SW 1271 (cell line): Measurements from ENCODE around the gene CLIC4.
"Not testable (repeated sequence)": the region's sequence is repeated elsewhere in the genome, so short reads cannot be mapped to it uniquely, and the experiment has no call there.

ENCODE experiments used
- DNase-seq, 2 experiments: peaks; one replicate each; lab custom pipeline; 2025; lab: John Stamatoyannopoulos, UW

CLIC4 gene

DNA sequence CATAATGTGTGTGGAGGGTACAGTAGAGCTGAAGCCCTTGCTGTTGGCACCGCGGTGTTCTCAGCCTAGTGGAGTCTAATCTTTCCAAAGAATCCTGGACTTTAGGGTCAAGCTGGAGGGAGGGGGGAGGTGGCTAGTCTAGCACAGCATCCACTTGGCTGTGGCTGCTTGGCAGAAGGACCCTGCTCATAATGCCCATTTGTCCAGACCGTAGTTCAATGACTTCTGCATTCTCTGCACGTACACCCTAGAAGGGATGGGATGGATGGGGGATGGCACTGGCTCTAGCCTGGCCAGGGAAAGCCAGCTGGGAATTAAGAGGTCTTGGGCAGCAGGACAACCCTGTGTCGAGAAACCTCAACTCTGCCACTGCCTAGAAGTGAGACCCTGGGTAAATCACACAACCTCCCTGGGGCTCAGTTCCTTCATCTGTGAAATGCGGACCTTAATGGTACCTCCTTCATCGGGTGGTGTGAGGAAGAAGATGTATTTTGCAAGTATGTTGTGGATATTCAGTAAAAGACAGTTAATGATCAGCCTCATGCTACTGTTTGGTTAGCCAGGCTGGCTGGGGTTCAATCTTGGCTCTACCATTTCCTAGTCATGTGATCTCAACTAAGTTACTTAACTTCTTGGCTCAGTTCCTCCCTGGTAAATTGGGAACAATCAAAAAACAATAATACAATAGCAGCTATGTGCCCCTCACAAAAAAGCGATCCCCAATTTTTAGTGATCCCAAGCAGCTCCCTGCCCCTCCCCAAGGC is 27.2 kb upstream of the CLIC4 start:
- DNase-seq = no peak

DNA sequence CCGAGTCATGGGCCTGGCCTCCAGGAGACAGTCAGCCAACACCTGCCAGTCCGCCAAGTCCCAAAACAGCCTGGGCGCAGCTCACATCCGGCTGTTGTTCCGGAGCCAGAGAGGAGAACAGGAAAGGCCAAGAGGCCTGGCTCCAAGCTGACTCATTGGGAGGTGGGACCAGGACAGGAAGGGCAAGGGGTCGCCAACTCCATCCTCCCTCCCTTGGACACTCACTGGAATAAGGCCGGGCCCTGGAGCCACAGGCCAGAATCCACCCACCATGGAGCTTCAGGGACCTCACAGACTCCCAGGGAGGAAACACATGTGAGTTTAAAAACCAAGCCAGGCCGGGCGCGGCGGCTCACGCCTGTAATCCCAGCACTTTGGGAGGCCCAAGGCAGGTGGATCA is 25.1 kb upstream of the CLIC4 start:
- DNase-seq = peak; percentile 59 to 87

DNA sequence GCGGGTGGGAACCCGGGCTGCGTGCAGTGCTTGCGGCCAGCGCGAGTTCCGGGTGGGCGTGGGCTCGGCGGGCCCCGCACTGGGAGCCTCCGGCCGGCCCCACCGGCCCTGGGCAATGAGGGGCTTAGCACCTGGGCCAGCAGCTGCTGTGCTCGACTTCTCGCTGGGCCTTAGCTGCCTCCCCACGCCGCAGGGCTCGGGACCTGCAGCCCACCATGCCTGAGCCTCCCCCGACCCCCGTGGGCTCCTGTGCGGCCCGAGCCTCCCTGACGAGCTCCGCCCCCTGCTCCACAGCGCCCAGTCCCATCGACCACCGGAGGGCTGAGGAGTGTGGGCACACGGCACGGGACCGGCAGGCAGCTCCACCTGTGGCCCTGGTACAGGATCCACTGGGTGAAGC is 23.7 kb upstream of the CLIC4 start:
- DNase-seq = no peak

GRCh38 chr1:24722073-24723035 is 22.9 kb upstream of the CLIC4 start:
- not testable (repeated sequence) for DNase-seq

GRCh38 chr1:24724345-24725208 is 20.7 kb upstream of the CLIC4 start:
- peak in 1 of 2 experiments; percentile 79 for DNase-seq

DNA sequence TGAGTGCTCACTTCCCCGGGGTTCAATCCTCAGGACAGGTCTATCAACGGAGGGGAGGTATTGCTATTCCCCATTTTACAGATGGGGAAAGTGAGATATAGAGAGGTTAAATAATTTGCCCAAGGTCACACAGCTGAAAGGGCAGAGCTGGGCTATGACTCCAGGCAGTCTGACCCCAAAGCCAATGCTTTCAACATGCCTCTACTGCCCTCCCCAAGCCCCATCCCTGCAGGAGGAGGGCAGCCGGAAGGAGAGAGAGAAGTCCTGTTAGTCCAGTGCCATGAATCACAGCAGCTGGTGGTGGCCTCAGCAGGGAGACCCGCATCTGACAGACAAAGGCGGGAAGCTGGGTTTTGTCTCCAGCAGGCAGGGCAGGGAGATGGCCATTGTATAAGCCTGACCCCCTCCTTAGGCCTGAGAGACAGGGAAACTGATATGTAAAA is 20.0 kb upstream of the CLIC4 start:
- DNase-seq = peak in 1 of 2 experiments; percentile 38

GRCh38 chr1:24726741-24727140 is 18.5 kb upstream of the CLIC4 start:
- DNase-seq = no peak

- DNase-seq = no peak
Measured at GRCh38 chr1:24727501-24728216, 17.6 kb upstream of the CLIC4 start.

- no peak for DNase-seq
Measured at GRCh38 chr1:24728982-24729381, 16.3 kb upstream of the CLIC4 start.

DNA sequence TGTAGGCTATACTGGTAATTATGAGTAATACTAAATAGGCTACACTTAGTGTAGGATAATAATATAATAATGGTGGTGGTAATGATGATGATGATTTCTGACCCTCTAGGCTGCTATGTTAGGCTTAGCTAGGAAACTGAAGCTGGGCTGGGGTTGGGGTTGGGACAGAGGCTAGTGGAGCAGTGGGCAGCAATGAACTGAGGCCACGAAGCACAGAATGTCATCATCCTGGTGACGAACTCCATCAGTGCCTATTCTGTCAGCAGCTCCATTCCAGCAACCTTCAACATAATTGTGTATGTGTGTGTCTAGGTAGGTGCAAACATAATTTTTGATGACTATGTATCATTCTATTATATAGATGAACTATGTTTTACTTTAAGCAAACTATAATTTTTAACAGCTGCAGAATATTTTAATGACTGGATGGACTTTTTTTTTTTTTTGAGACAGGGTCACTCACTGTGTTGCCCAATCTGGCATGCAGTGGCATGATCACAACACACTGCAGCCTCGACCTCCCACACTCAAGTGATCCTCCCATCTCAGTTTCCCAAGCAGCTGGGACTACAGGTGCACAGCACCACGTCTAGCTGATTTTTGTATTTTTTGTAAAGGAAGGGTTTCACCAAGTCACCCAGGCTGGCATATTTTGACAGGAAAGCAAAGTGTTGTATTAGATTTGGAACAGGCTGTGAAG is 12.9 kb upstream of the CLIC4 start:
- DNase-seq = no peak

DNA sequence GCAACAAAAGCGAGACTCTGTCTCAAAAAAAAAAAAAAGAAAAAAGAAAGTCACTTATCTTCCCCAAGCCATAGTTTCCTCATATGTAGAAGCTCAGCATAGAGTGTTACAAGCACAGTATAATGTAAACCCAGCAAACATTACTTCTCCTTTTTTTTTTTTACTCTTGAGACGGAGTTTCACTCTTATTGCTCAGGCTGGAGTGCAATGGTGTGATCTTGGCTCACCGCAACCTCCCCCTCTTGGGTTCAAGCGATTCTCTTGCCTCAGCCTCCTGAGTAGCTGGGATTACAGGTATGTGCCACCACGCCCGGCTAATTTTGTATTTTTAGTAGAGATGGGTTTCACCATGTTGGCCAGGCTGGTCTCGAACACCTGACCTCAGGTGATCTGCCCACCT is 11.9 kb upstream of the CLIC4 start:
- not testable (repeated sequence) for DNase-seq

DNA sequence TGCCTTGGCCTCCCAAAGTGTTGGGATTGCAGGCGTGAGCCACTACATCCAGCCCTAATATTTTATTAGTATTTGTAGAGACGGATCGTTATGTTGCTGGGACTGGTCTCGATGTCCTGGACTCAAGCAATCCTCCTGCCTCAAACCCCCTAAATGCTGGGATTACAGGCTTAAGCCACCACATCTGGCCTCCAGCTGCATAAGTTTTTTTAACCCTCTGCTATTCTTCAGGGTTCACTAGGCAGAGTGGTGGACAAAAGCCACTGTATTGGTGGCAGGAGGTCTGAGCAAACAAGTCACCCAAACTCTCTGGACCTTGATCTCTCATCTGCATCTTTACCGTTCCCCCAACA is 10.1 kb upstream of the CLIC4 start:
- no peak for DNase-seq

DNA sequence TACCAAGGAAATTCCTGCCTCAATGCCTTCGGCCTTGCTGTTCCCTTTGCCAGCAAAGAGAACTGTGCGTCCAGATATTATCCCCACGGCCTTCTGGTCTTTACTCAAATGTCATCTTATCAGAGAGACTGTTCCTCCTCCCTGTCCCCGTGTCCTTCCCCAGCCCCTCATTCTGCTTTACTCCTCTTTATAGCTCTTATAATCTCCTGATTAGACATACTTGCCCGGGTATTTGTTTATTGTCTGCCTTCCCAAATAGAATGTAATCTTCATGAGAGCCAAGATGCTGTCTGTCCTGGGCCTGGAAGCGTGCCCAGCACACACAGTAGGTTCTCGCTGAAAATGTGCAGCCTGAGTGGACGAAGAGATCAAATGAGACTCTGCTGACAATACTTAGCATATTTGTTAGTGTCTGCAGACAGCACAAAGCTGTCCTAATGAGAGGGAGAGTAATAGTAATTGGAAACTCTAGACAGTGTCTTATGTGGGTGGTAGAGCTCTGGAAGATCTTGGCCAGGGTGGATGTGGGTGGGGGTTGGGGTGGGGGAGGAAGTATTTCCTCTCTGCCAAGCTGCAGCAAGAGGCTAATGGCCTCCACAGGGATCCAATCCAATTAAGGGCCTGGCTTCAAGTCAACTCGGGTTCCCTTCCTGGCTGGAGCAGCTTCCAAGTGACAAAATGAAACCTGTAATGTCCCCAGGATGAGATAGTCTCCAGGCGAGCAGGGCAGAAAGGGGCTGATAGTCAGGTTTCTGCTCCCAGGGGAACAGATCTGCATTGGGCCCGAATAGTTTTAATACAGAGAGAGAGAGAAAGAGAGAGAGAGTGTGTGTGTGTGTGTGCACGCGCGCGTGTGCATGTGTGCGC is 9.5 kb upstream of the CLIC4 start:
- DNase-seq = no peak

- no peak for DNase-seq
Measured at GRCh38 chr1:24737368-24738117, 7.7 kb upstream of the CLIC4 start.

DNA sequence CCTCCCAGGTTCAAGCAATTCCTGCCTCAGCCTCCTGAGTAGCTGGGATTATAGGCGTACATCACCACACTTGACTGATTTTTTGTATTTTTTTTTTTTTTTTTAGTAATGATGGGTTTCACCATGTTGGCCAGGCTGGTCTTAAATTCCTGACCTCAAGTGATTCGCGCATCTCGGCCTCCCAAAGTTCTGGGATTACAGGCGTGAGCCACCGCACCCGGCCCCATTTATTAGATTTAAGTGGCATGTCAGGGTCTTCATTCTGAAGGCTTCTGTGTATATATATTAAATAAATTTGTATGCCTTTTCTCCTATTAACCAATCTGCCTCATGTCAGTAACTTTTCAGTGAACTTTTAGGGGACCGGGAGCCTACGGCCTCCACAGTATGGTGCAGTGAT is 6.0 kb upstream of the CLIC4 start:
- DNase-seq = no peak

DNA sequence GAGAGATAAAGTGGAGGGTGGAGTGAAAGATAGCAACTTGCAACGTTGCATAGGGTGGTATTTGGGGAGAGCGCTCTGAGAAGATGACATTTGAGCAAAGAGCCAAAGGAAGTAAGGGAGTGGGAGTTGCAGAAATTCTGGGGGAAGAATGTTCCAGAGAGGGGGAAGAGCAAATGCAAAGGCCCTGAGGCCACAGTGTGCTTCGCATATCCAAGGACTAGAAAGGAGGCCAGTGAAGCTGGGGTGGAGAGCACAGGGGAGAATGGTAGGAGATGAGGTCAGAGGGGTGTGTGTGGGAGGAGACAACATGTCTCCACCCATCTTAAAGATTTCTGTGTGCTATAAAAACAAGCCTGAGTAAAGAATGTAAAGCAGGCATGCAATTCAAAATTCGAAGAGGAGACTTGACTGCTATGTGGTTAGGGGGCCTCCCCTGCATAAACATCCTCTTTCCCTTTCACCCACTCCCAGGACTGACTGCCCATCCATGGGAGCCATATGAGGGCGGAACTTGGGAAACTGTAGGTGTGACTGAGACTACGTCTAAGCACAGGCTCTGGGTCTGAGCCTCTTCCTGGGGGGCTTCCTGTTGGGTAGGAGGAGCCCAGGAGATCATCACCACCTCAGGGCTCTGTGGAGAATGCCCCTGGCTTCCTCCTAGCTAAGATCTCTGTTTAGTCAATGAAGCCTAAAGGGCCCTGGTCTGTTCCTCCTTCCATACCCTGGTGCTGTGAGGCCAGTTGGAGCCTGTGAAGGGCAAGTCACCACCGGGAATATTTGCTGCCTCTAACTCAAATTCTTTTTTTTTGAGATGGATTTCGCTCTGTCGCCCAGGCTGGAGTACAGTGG is 2.9 kb upstream of the CLIC4 start:
- peak in 1 of 2 experiments; percentile 16 for DNase-seq

DNA sequence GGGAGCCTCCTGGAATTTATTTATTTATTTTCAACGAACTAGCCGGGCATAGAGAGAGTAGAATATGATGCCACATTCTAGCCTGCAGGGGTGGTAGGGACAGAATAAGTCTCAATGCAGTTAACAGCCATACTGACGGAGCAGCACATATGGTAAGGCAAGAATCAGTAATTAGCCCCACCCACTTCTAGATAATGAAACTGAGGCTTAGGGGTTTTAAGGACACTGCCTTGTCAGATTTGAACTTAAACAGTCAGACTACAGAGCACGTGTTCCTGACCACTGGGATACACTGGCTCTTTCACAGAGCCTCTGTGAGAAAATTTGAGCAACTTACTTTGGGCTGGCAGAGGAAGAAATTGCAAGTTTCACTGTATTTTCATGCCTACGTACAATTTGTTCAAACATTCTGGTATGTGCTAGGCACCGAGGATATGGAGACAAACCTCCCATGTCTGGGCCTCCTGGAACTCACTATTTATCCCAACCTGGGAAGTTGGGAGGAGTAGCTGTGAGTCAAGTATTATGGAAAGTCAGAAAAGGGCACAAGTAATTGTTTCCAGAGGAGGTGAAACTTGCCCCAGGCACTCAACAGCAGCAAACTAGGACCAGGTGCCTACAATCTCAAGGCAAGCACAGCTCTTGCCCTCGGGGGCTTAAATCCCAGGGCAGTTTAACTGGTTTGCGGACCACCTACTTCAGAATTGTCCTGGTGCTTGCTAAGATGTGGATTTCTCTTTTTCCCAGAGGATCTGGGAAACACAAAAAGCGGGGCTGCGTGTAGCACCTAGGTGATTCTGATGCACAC is 1.6 kb upstream of the CLIC4 start:
- no peak for DNase-seq
